Gastrocnemius medialis (tissue), 4 donors: ENCODE data around the gene OR8B8.

Experiments used
- CTCF ChIP-seq, 5 experiments: fragments of 450-650 bp in 3 of 5; fragments of 200-600 bp in 2 of 5; sonication (generic) in 2 of 5; IDR thresholded peaks in 4 of 5; conservative IDR thresholded peaks in 1 of 5; 1 replicate in 4 of 5; 2 replicates in 1 of 5; pipeline ENCODE4 v1.5.1; 2016 to 2019; ENCODE audit warnings: antibody characterized with exemption in 5 of 5, mild to moderate bottlenecking in 3 of 5, moderate library complexity in 3 of 5
- POLR2A ChIP-seq, 2 donors: fragments of 450-650 bp; IDR thresholded peaks; one replicate each; pipeline ENCODE4 v1.6.1; 2017; ENCODE audit warnings: antibody characterized with exemption in 2 of 2, mild to moderate bottlenecking in 2 of 2, moderate library complexity in 2 of 2

- TF ChIP-seq CTCF (IDR thresholded peaks at IDR 0.05 in 4 of 5, conservative IDR thresholded peaks at IDR 0.05 in 1 of 5): no peak
- no peak for TF ChIP-seq POLR2A (IDR thresholded peaks at IDR 0.05)
These were observed 3.1 kb downstream of the OR8B8 start for GRCh38 chr11:124442442-124442841.
